AG09309 (cell line): ENCODE results near the gene C1orf232.

Experiments used
- DNase-seq: peaks from one replicate; pipeline ENCODE4 v3.0.0-alpha.2; 2010; ENCODE audit warnings: low read depth
- H3K4me3 ChIP-seq: 2 replicates; pipeline ENCODE4 v1.5.1; 2011; ENCODE audit warnings: mild to moderate bottlenecking, low read depth, low read length, moderate library complexity; ENCODE audit not compliant: control insufficient read depth
- TF ChIP-seq, protein P1 (sequence below): IDR thresholded peaks from 2 replicates; pipeline ENCODE4 v1.5.1; 2011; ENCODE audit warnings: mild to moderate bottlenecking, low read depth, low read length, inconsistent platforms; ENCODE audit not compliant: insufficient read depth, control insufficient read depth; ENCODE audit errors: missing control alignments

Gene C1orf232

GRCh38 chr1:26200413-26200812, 31.6 kb upstream of the C1orf232 start:
- TF ChIP-seq, protein P1, sequence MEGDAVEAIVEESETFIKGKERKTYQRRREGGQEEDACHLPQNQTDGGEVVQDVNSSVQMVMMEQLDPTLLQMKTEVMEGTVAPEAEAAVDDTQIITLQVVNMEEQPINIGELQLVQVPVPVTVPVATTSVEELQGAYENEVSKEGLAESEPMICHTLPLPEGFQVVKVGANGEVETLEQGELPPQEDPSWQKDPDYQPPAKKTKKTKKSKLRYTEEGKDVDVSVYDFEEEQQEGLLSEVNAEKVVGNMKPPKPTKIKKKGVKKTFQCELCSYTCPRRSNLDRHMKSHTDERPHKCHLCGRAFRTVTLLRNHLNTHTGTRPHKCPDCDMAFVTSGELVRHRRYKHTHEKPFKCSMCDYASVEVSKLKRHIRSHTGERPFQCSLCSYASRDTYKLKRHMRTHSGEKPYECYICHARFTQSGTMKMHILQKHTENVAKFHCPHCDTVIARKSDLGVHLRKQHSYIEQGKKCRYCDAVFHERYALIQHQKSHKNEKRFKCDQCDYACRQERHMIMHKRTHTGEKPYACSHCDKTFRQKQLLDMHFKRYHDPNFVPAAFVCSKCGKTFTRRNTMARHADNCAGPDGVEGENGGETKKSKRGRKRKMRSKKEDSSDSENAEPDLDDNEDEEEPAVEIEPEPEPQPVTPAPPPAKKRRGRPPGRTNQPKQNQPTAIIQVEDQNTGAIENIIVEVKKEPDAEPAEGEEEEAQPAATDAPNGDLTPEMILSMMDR: no peak
- no peak for DNase-seq
- no peak overlapping the region for H3K4me3 ChIP-seq

DNA sequence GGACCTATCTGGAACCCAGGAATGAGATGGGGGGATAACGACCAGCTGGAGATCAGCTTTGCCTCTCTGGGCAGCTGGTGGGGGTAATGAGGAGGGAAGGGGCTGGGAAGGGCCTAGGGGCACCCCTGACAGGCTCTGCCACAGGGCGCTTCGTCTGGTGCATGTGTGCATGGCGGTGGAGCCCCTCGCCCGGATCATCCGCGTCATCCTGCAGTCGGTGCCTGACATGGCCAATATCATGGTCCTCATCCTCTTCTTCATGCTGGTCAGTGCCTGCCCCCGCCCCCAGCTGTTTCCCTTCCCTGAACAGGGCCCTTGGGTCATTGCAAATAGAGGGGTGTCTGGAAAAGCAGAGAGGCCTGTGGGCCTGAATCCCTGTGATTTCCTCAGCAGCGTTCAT, 29.1 kb upstream of the C1orf232 start:
- H3K4me3 ChIP-seq: no peak overlapping the region
- TF ChIP-seq, protein P1: no peak
- DNase-seq: no peak

DNA sequence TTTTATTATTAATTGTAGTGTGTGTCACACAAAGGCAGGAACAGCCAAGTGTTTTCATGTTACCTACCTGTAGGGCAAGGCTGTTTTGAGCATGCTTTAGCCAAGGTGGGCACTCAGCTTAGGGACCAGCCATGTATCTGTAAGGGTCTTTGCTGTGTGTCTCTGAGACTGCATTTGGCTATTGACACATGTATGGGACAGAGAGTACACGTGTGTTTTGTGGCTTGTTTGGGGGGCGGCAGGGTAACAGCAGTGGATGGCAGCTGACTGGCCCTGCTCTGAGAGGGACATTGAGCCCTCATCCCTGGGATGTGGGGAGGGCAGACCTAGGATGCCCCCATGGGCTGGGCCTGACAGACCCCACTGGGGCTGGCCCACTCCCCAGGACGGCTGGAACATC, 28.5 kb upstream of the C1orf232 start:
- no peak overlapping the region for H3K4me3 ChIP-seq
- DNase-seq: no peak
- TF ChIP-seq, protein P1: no peak

DNA sequence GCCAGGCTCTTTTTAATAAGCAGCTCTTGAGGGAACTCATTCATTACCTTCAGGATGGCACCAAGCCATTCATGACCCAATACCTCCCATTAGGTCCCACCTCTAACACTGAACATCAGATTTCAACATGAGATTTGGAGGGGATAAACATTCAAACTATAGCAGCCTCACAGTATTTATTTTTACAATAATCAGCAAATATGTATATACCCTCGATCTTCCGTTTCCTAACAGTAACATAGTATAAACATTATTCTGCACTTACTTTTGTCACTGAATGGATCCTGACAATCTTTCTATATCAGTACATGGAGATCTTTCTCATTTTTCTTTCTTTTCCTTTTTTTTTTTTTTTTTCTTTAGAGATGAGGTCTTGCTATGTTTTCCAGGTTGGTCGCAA, 27.0 kb upstream of the C1orf232 start:
- TF ChIP-seq, protein P1: no peak
- DNase-seq: no peak
- H3K4me3 ChIP-seq: no peak overlapping the region

DNA sequence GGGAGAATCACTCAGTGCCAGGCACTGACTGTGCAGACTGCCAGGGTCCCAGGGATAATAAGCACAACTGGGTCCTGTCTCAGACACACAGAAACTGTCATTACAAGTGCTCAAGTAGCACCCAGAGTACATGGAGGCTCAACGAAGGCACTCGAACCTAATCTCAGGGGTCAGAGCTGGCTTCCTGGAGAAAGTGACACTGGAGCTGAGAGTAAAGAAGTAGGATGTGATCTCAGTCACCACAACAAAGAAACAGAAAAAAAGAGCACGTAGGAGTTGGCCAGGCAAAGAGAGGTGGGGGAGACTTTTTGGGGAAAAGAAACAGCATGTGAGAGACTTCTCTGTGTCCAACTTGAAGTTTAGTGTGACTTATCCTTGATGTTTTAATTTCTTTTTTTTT, 23.0 kb upstream of the C1orf232 start:
- DNase-seq: no peak
- H3K4me3 ChIP-seq: no peak overlapping the region
- TF ChIP-seq, protein P1: no peak

DNA sequence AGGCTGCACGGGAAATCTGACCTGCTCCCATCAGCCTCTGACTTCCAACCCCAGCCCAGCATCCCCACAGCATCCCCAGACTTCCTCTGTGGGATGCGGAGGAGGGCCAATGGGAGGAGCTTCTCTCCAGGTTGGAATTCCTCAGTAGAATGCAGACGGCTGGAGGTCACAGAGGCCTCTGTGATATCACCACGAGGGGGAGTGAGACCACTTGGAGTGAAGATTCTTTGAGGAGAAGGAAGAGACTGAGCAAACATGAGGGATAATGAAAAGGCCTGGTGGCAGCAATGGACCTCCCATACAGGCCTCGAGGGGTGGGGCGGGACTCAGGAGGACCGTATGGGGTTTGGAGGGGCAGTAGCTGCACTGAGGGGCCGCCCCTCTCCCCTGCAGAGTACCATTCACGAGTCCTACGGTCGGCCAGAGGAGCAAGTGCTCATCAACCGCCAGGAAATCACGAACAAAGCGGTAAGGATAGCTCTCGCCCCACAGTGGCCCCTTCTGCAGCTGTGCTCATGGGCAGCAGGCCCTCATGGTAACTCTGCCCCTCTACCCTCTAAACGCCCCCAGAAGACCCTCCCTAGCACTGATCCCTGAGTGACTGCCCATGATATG, 21.7 kb upstream of the C1orf232 start, which contains the start of gene CATSPER4:
Gene CATSPER4, plus strand, starts transcription at position 230 of the 615 bp plus-strand sequence. Its CDS starts 26 bp downstream, at position 256.
- no peak within 1 kb of the TSS for H3K4me3 ChIP-seq
- DNase-seq: no peak
- TF ChIP-seq, protein P1: peak; percentile 18
